ENCODE data around the gene FAM193A.
"Not testable (repeated sequence)": the region's sequence is repeated elsewhere in the genome, so short reads cannot be mapped to it uniquely, and the experiment has no call there.

Gene FAM193A

GRCh38 chr4:2507259-2507658 is 29.2 kb upstream of the FAM193A start:
- TF ChIP-seq CTCF (IDR thresholded peaks at IDR 0.05; ENCODE audit: insufficient read depth, missing control alignments), result no peak
- DNase-seq (ENCODE audit: insufficient read length, low spot score) (no peak), FAIRE-seq (no peak)

GRCh38 chr4:2507855-2508254 is 28.6 kb upstream of the FAM193A start:
- no peak for DNase-seq (ENCODE audit: insufficient read length, low spot score)
- no peak for TF ChIP-seq CTCF (IDR thresholded peaks at IDR 0.05; ENCODE audit: insufficient read depth, missing control alignments)
- no peak for FAIRE-seq

- DNase-seq (ENCODE audit: insufficient read length, low spot score), result no peak
- no peak for TF ChIP-seq CTCF (IDR thresholded peaks at IDR 0.05; ENCODE audit: insufficient read depth, missing control alignments)
- no peak for FAIRE-seq
Observed at GRCh38 chr4:2510351-2511259, 25.8 kb upstream of the FAM193A start.

- DNase-seq (ENCODE audit: insufficient read length, low spot score) (no peak), FAIRE-seq (no peak)
- TF ChIP-seq CTCF (IDR thresholded peaks at IDR 0.05; ENCODE audit: insufficient read depth, missing control alignments), result no peak
Observed at GRCh38 chr4:2511645-2512131, 24.8 kb upstream of the FAM193A start.

- FAIRE-seq, result no peak
Observed at GRCh38 chr4:2512396-2513135, 23.9 kb upstream of the FAM193A start.

GRCh38 chr4:2514193-2514592 is 22.3 kb upstream of the FAM193A start:
- DNase-seq (ENCODE audit: insufficient read length, low spot score); FAIRE-seq: not testable (repeated sequence)

More at GRCh38 chr4:2512396-2513135, 23.9 kb upstream of the FAM193A start:
- no peak for TF ChIP-seq CTCF (IDR thresholded peaks at IDR 0.05; ENCODE audit: insufficient read depth, missing control alignments)
- DNase-seq (ENCODE audit: insufficient read length, low spot score), result no peak

GRCh38 chr4:2514944-2515343 is 21.5 kb upstream of the FAM193A start:
- not testable (repeated sequence) for FAIRE-seq; DNase-seq (ENCODE audit: insufficient read length, low spot score)

Measured in D721Med (cell line).